PC-3 (cell line): ENCODE data around the gene CHRNA4.

Experiments
- EZH2 ChIP-seq: fragments of 300-600 bp; sonication (generic); IDR thresholded peaks from one replicate; pipeline ENCODE4 v1.6.1; 2017; ENCODE audit warnings: antibody characterized with exemption, mild to moderate bottlenecking, low read length; ENCODE audit not compliant: unreplicated experiment
- EZH2phosphoT487 ChIP-seq: fragments of 300-600 bp; sonication (generic); IDR thresholded peaks from 2 replicates; pipeline ENCODE4 v1.6.1; 2018; ENCODE audit warnings: mild to moderate bottlenecking, antibody characterized with exemption, low read length, borderline replicate concordance
- TF ChIP-seq, protein P1 (sequence below): fragments of 300-600 bp; sonication (generic); conservative IDR thresholded peaks from 2 replicates; pipeline ENCODE4 v1.5.1; 2017; ENCODE audit warnings: antibody characterized with exemption, low read depth, mild to moderate bottlenecking, low read length

DNA sequence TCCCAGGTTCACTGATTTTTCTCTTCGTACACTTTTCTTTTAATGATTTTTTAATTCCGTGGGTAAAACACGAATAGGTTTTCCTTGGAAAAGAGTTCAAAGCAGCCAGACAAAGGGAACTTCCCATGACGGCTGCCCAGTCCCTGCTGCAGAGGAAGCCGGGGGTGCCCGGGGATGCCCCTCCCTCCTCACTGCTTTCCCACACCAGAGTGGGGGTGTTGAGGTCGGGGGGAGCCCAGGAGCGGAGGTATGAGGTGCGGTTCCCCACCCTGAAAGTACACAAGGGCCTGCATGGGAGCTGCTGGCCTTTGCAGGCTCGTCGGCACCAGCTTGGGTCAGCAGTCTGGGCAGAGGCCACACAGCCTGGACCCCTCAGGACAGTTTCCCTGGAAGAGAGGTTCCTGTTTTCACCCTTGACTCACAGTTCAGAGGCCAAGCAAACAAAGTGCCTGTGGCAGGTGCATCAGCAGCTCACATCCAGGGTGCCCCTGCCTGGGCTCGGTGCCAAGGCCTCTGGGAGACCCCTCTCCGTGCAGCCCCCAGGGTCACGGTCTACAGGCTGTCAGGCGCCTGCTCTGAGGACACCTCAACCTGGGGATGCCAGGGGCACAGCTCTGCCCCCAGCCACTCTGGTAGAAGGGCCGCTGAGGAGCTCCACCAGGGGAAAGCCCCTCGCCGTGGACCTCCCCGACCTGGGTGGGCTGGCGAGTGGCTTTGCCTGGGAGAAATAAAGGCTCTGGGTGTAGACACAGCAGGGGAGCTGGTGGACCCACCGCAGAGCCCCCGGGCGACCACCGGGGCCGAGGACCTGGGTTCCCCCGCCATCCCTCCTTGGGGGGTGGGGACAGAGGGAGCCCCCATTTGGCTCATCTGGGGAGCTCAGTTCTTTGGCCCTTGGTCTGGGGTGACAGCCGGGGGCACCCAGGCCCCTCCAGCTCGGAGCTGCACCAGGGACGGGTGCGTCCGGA, 15.4 kb upstream of the CHRNA4 start:
- TF ChIP-seq, protein P1, sequence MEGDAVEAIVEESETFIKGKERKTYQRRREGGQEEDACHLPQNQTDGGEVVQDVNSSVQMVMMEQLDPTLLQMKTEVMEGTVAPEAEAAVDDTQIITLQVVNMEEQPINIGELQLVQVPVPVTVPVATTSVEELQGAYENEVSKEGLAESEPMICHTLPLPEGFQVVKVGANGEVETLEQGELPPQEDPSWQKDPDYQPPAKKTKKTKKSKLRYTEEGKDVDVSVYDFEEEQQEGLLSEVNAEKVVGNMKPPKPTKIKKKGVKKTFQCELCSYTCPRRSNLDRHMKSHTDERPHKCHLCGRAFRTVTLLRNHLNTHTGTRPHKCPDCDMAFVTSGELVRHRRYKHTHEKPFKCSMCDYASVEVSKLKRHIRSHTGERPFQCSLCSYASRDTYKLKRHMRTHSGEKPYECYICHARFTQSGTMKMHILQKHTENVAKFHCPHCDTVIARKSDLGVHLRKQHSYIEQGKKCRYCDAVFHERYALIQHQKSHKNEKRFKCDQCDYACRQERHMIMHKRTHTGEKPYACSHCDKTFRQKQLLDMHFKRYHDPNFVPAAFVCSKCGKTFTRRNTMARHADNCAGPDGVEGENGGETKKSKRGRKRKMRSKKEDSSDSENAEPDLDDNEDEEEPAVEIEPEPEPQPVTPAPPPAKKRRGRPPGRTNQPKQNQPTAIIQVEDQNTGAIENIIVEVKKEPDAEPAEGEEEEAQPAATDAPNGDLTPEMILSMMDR, result no peak
- TF ChIP-seq EZH2, result no peak
- no peak for TF ChIP-seq EZH2phosphoT487
